IMR-90 (cell line): ENCODE data around the gene PARP6.

Experiments
- CEBPB ChIP-seq: IDR thresholded peaks from 2 replicates; pipeline ENCODE4 v1.6.1; 2012; ENCODE audit warnings: low read depth, low read length, improper control_type of control experiment
- MXI1 ChIP-seq: IDR thresholded peaks from 2 replicates; pipeline ENCODE4 v1.6.1; 2012; ENCODE audit warnings: low read depth, mild to moderate bottlenecking, low read length, moderate library complexity, borderline replicate concordance
- POLR2A ChIP-seq: IDR thresholded peaks from 2 replicates; pipeline ENCODE4 v1.6.1; 2012; ENCODE audit warnings: mild to moderate bottlenecking, low read depth, low read length
- RAD21 ChIP-seq: IDR thresholded peaks from 2 replicates; pipeline ENCODE4 v1.6.1; 2012; ENCODE audit warnings: low read length, improper control_type of control experiment
- RFX5 ChIP-seq: IDR thresholded peaks from 2 replicates; pipeline ENCODE4 v1.8.0; 2012; ENCODE audit warnings: low read depth, mild to moderate bottlenecking, low read length, moderate library complexity
- TF ChIP-seq, protein P1 (sequence below): conservative IDR thresholded peaks from 2 replicates; pipeline ENCODE4 v1.5.1; 2012; ENCODE audit warnings: mild to moderate bottlenecking, low read depth, low read length, improper control_type of control experiment
- TF ChIP-seq, protein P2 (sequence below): fragments of 150-350 bp; IDR thresholded peaks from 2 replicates; pipeline ENCODE4 v1.6.1; 2016; ENCODE audit warnings: low read depth, mild to moderate bottlenecking, low read length, moderate library complexity, borderline replicate concordance

DNA sequence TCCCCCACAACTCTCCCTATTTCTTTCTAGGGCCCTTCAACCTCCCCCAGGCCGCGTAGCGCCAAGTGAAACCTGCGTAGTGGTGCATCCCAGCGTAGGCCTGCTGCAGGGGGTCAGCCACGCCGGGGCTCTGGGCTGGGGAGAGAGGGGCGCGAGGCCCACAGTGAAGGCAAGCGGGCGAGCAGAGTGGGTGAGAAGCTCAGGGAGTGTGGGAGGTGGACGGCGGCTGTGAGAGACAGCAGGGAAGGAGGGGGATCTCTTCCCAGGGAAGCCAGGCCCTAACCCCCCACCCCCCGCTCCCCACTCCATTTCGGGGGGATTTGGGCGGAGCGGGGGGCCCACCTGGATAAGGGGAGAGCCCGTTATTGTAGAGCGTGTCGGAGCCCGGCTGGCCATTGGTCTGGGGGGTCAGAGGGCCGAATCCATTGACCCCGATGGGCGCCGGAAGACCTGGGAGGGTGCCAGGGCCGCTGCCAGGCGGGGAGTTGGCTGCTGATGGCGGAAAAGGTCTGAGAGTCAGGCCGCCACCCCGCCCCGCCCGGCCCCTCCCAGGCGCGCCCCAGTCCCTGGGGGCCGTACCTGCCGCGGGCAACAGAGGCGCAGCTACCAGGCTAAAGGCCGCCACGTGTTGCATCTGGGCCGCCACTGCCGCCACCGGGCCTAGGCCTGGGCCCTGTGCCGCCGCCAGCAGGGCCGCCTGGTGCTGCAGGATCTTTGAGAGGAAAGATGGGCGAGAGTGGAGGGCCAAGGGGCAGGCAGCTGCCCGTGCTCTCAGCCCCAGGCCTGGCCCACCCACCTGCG is 16.6 kb upstream of the PARP6 start:
- TF ChIP-seq, protein P1, sequence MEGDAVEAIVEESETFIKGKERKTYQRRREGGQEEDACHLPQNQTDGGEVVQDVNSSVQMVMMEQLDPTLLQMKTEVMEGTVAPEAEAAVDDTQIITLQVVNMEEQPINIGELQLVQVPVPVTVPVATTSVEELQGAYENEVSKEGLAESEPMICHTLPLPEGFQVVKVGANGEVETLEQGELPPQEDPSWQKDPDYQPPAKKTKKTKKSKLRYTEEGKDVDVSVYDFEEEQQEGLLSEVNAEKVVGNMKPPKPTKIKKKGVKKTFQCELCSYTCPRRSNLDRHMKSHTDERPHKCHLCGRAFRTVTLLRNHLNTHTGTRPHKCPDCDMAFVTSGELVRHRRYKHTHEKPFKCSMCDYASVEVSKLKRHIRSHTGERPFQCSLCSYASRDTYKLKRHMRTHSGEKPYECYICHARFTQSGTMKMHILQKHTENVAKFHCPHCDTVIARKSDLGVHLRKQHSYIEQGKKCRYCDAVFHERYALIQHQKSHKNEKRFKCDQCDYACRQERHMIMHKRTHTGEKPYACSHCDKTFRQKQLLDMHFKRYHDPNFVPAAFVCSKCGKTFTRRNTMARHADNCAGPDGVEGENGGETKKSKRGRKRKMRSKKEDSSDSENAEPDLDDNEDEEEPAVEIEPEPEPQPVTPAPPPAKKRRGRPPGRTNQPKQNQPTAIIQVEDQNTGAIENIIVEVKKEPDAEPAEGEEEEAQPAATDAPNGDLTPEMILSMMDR: no peak
- TF ChIP-seq POLR2A (no peak), MXI1 (no peak), CEBPB (no peak), RAD21 (no peak), RFX5 (no peak)
- TF ChIP-seq, protein P2, sequence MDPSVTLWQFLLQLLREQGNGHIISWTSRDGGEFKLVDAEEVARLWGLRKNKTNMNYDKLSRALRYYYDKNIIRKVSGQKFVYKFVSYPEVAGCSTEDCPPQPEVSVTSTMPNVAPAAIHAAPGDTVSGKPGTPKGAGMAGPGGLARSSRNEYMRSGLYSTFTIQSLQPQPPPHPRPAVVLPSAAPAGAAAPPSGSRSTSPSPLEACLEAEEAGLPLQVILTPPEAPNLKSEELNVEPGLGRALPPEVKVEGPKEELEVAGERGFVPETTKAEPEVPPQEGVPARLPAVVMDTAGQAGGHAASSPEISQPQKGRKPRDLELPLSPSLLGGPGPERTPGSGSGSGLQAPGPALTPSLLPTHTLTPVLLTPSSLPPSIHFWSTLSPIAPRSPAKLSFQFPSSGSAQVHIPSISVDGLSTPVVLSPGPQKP: no peak
